ENCODE results near the gene JMJD8.

GRCh38 chr16:643050-643368 is 41.1 kb downstream of the JMJD8 start:
- TF ChIP-seq GATA2 (IDR thresholded peaks at IDR 0.05; ENCODE audit: low read depth, low read length) (no peak), GATA3 (IDR thresholded peaks at IDR 0.05; ENCODE audit: low read depth, low read length) (no peak)

All from SH-SY5Y (cell line).